Memory B cell (primary cell): ENCODE data around the gene HYKK.
"Not testable (repeated sequence)": the region's sequence is repeated elsewhere in the genome, so short reads cannot be mapped to it uniquely, and the experiment has no call there.

ENCODE experiments used
- ATAC-seq: fragments of 150-1000 bp; cut with Tn5 transposase; 2 replicates; pipeline ENCODE4 v1.10.0; 2021; ENCODE audit warnings: low read depth, mild to moderate bottlenecking, moderate library complexity
- DNase-seq, 2 donors: peaks; one replicate each; pipeline ENCODE4 v3.0.0; 2022; ENCODE audit warnings: low spot score in 2 of 2
- H3K27ac Mint-ChIP-seq: one replicate; pipeline ENCODE4 v1.8.0; 2022; ENCODE audit warnings: mild to moderate bottlenecking, moderate library complexity, mixed read lengths
- H3K27me3 Mint-ChIP-seq: one replicate; pipeline ENCODE4 v1.8.0; 2022; ENCODE audit warnings: mixed read lengths
- H3K36me3 Mint-ChIP-seq: one replicate; pipeline ENCODE4 v1.8.0; 2022; ENCODE audit warnings: mild to moderate bottlenecking, mixed read lengths
- H3K4me1 Mint-ChIP-seq: one replicate; pipeline ENCODE4 v1.8.0; 2022; ENCODE audit warnings: mixed read lengths
- H3K4me3 Mint-ChIP-seq: one replicate; pipeline ENCODE4 v1.8.0; 2022; ENCODE audit warnings: mild to moderate bottlenecking, moderate library complexity, mixed read lengths
- H3K9me3 Mint-ChIP-seq: one replicate; pipeline ENCODE4 v1.8.0; 2022; ENCODE audit warnings: mixed read lengths

Gene HYKK

GRCh38 chr15:78552597-78552996 is 45.2 kb downstream of the HYKK start:
- Mint-ChIP-seq H3K4me3 (no peak overlapping the region), H3K27ac (no peak overlapping the region), H3K9me3 (no peaks in the 10 kb centered on the region), H3K27me3 (peaks cover 1% of the 10 kb centered on the region), H3K4me1 (peaks cover 2% of the 10 kb centered on the region), H3K36me3 (peaks cover 16% of the 10 kb centered on the region)
- DNase-seq (no peak), ATAC-seq (no peak)

GRCh38 chr15:78560201-78560600 is 52.8 kb downstream of the HYKK start:
- not testable (repeated sequence) for H3K36me3 Mint-ChIP-seq, H3K27ac Mint-ChIP-seq, H3K4me3 Mint-ChIP-seq, H3K4me1 Mint-ChIP-seq, DNase-seq, ATAC-seq, H3K9me3 Mint-ChIP-seq
- H3K27me3 Mint-ChIP-seq, result peaks cover 11% of the 10 kb centered on the region

GRCh38 chr15:78561490-78561889 is 54.1 kb downstream of the HYKK start:
- Mint-ChIP-seq H3K4me3 (no peak overlapping the region), H3K4me1 (peaks cover 12% of the 10 kb centered on the region), H3K36me3 (no peaks in the 10 kb centered on the region), H3K27me3 (peaks cover 15% of the 10 kb centered on the region), H3K9me3 (no peaks in the 10 kb centered on the region), H3K27ac (no peak overlapping the region)
- DNase-seq (no peak), ATAC-seq (no peak)

- Mint-ChIP-seq H3K27me3 (peaks cover 21% of the 10 kb centered on the region), H3K36me3 (no peaks in the 10 kb centered on the region)
These were observed 55.7 kb downstream of the HYKK start for GRCh38 chr15:78563092-78563491.

GRCh38 chr15:78564743-78565096 is 57.3 kb downstream of the HYKK start:
- Mint-ChIP-seq H3K4me3 (peak overlapping the region; percentile 98), H3K36me3 (no peaks in the 10 kb centered on the region), H3K9me3 (no peaks in the 10 kb centered on the region), H3K4me1 (peaks cover 19% of the 10 kb centered on the region), H3K27me3 (peaks cover 21% of the 10 kb centered on the region), H3K27ac (peak overlapping the region; percentile 74)
- ATAC-seq (no peak), DNase-seq (peak in 1 of 2 donors; percentile 13)

More at GRCh38 chr15:78563092-78563491, 55.7 kb downstream of the HYKK start:
- Mint-ChIP-seq H3K27ac (no peak overlapping the region), H3K4me1 (peaks cover 19% of the 10 kb centered on the region), H3K4me3 (no peak overlapping the region), H3K9me3 (no peaks in the 10 kb centered on the region)
- no peak for ATAC-seq
- no peak for DNase-seq

- peak within 1 kb of the TSS; percentile 98 for H3K4me3 Mint-ChIP-seq
- H3K4me1 Mint-ChIP-seq, result peaks cover 19% of the 10 kb centered on the region
- H3K27ac Mint-ChIP-seq, result peak within 1 kb of the TSS; percentile 74
- H3K9me3 Mint-ChIP-seq, result no peaks in the 10 kb centered on the region
- ATAC-seq (peak; percentile 84), DNase-seq (peak; percentile 18 to 54)
- no peaks in the 10 kb centered on the region for H3K36me3 Mint-ChIP-seq
- H3K27me3 Mint-ChIP-seq, result peaks cover 21% of the 10 kb centered on the region
These were observed 57.9 kb downstream of the HYKK start, which contains the start of gene CHRNA5 for GRCh38 chr15:78565097-78565950. Gene CHRNA5 (plus strand): TSS chr15:78565520. CDS start chr15:78565720, 200 bp downstream.

- no peak for DNase-seq
- Mint-ChIP-seq H3K4me3 (peak overlapping the region; percentile 98), H3K4me1 (peaks cover 19% of the 10 kb centered on the region), H3K36me3 (no peaks in the 10 kb centered on the region), H3K27ac (no peak overlapping the region), H3K9me3 (no peaks in the 10 kb centered on the region), H3K27me3 (peaks cover 21% of the 10 kb centered on the region)
- ATAC-seq, result no peak
These were observed 58.8 kb downstream of the HYKK start for GRCh38 chr15:78565951-78566774.

GRCh38 chr15:78567531-78567930 is 60.2 kb downstream of the HYKK start:
- no peak overlapping the region for H3K27ac Mint-ChIP-seq
- DNase-seq, result no peak
- no peak for ATAC-seq
- peaks cover 16% of the 10 kb centered on the region for H3K27me3 Mint-ChIP-seq
- no peaks in the 10 kb centered on the region for H3K9me3 Mint-ChIP-seq
- H3K4me3 Mint-ChIP-seq, result no peak overlapping the region
- H3K36me3 Mint-ChIP-seq, result no peaks in the 10 kb centered on the region
- peaks cover 19% of the 10 kb centered on the region for H3K4me1 Mint-ChIP-seq

- Mint-ChIP-seq H3K27ac (no peak overlapping the region), H3K9me3 (no peaks in the 10 kb centered on the region), H3K4me3 (no peak overlapping the region), H3K27me3 (peaks cover 16% of the 10 kb centered on the region), H3K36me3 (no peaks in the 10 kb centered on the region), H3K4me1 (peaks cover 12% of the 10 kb centered on the region)
- no peak for ATAC-seq
- DNase-seq, result no peak
These were observed 63.3 kb downstream of the HYKK start for GRCh38 chr15:78570710-78571109.

- no peak overlapping the region for H3K27ac Mint-ChIP-seq
- peaks cover 8% of the 10 kb centered on the region for H3K4me1 Mint-ChIP-seq
- DNase-seq (no peak), ATAC-seq (no peak)
- H3K27me3 Mint-ChIP-seq, result peaks cover 15% of the 10 kb centered on the region
- no peak overlapping the region for H3K4me3 Mint-ChIP-seq
- no peaks in the 10 kb centered on the region for H3K36me3 Mint-ChIP-seq
- no peaks in the 10 kb centered on the region for H3K9me3 Mint-ChIP-seq
These were observed 64.0 kb downstream of the HYKK start for GRCh38 chr15:78571382-78571781.

GRCh38 chr15:78573416-78573815 is 66.0 kb downstream of the HYKK start:
- Mint-ChIP-seq H3K27me3 (peaks cover 6% of the 10 kb centered on the region), H3K9me3 (no peaks in the 10 kb centered on the region), H3K27ac (no peak overlapping the region), H3K4me3 (no peak overlapping the region), H3K4me1 (no peaks in the 10 kb centered on the region), H3K36me3 (no peaks in the 10 kb centered on the region)
- ATAC-seq, result no peak
- no peak for DNase-seq

- no peaks in the 10 kb centered on the region for H3K4me1 Mint-ChIP-seq
- no peak overlapping the region for H3K27ac Mint-ChIP-seq
- H3K27me3 Mint-ChIP-seq, result peaks cover 6% of the 10 kb centered on the region
- no peak overlapping the region for H3K4me3 Mint-ChIP-seq
- DNase-seq (no peak), ATAC-seq (no peak)
- H3K36me3 Mint-ChIP-seq, result no peaks in the 10 kb centered on the region
- H3K9me3 Mint-ChIP-seq, result no peaks in the 10 kb centered on the region
These were observed 67.6 kb downstream of the HYKK start for GRCh38 chr15:78574944-78575343.
